Limb (tissue), 2 donors: ENCODE results near the gene AVEN.
A peak's percentile ranks its signal among the peaks of the same experiment; 100 is the strongest.

Source experiments
- DNase-seq, 2 donors: peaks; one replicate each; pipeline ENCODE4 v3.0.0-alpha.2; 2016; ENCODE audit errors: extremely low spot score in 2 of 2

Gene AVEN

GRCh38 chr15:33987444-33987843, 51.6 kb downstream of the AVEN start:
- DNase-seq: no peak

GRCh38 chr15:33985751-33986150, 53.3 kb downstream of the AVEN start:
- DNase-seq: no peak

GRCh38 chr15:33985287-33985686, 53.7 kb downstream of the AVEN start:
- DNase-seq: no peak

- no peak for DNase-seq
These were observed 56.5 kb downstream of the AVEN start for GRCh38 chr15:33982516-33982915.

GRCh38 chr15:33980159-33980558, 58.8 kb downstream of the AVEN start:
- no peak for DNase-seq

GRCh38 chr15:33975022-33975565, 63.9 kb downstream of the AVEN start:
- no peak for DNase-seq

- no peak for DNase-seq
These were observed 67.2 kb downstream of the AVEN start for GRCh38 chr15:33971811-33972210.

GRCh38 chr15:33968821-33969220, 70.2 kb downstream of the AVEN start:
- no peak for DNase-seq

- no peak for DNase-seq
These were observed 70.8 kb downstream of the AVEN start, which contains the start of gene CHRM5 for GRCh38 chr15:33968224-33968623. CHRM5 (plus strand) TSS chr15:33968497; CDS start chr15:34062718, 94,221 bp downstream.

- no peak for DNase-seq
These were observed 74.4 kb downstream of the AVEN start for GRCh38 chr15:33964665-33965040.

GRCh38 chr15:33963831-33964664, 75.0 kb downstream of the AVEN start:
- peak in 1 of 2 donors; percentile 34 for DNase-seq

GRCh38 chr15:33960549-33960935, 78.5 kb downstream of the AVEN start:
- no peak for DNase-seq

GRCh38 chr15:33959844-33960548, 79.0 kb downstream of the AVEN start:
- no peak for DNase-seq

GRCh38 chr15:33956397-33956796, 82.6 kb downstream of the AVEN start:
- no peak for DNase-seq

GRCh38 chr15:33955945-33956344, 83.1 kb downstream of the AVEN start:
- DNase-seq: no peak

- no peak for DNase-seq
These were observed 92.9 kb downstream of the AVEN start for GRCh38 chr15:33946152-33946551.

GRCh38 chr15:33941279-33942063, 97.5 kb downstream of the AVEN start:
- DNase-seq: no peak

- DNase-seq: no peak
These were observed 104.1 kb downstream of the AVEN start for GRCh38 chr15:33934921-33935320.

GRCh38 chr15:33934396-33934795, 104.6 kb downstream of the AVEN start:
- no peak for DNase-seq

- no peak for DNase-seq
These were observed 106.3 kb downstream of the AVEN start for GRCh38 chr15:33932734-33933133.

- no peak for DNase-seq
These were observed 112.7 kb downstream of the AVEN start for GRCh38 chr15:33926260-33926659.

GRCh38 chr15:33923446-33923845, 115.6 kb downstream of the AVEN start:
- DNase-seq: no peak
